Neuronal stem cell (in vitro differentiated cells): Measurements from ENCODE around the gene CX3CL1.
A peak's percentile ranks its signal among the peaks of the same experiment; 100 is the strongest.

Experiments
- DNase-seq: peaks from one replicate; pipeline ENCODE4 v3.0.0-alpha.2; 2013; ENCODE audit warnings: low spot score
- H2AFZ ChIP-seq: one replicate; pipeline ENCODE4 v1.6.1; 2013; ENCODE audit warnings: mild to moderate bottlenecking, low read length, inconsistent platforms
- H2AK5ac ChIP-seq: 2 replicates; pipeline ENCODE4 v1.6.1; 2013; ENCODE audit warnings: low read depth, mild to moderate bottlenecking, inconsistent platforms, low read length, moderate library complexity, mixed read lengths
- H2BK120ac ChIP-seq: 2 replicates; pipeline ENCODE4 v1.6.1; 2013; ENCODE audit warnings: low read depth, mild to moderate bottlenecking, inconsistent platforms, low read length, moderate library complexity, mixed read lengths
- H2BK12ac ChIP-seq: one replicate; pipeline ENCODE4 v1.6.1; 2013; ENCODE audit warnings: low read length, inconsistent platforms
- H2BK15ac ChIP-seq: 2 replicates; pipeline ENCODE4 v1.6.1; 2013; ENCODE audit warnings: mild to moderate bottlenecking, low read length, inconsistent platforms, mixed read lengths
- H2BK5ac ChIP-seq: one replicate; pipeline ENCODE4 v1.6.1; 2013; ENCODE audit warnings: inconsistent platforms, mild to moderate bottlenecking, low read length, moderate library complexity
- H3K14ac ChIP-seq: one replicate; pipeline ENCODE4 v1.6.1; 2013; ENCODE audit warnings: low read length, inconsistent platforms
- H3K18ac ChIP-seq: 2 replicates; pipeline ENCODE4 v1.6.1; 2013; ENCODE audit warnings: low read length, inconsistent platforms
- H3K23ac ChIP-seq: 2 replicates; pipeline ENCODE4 v1.6.1; 2013; ENCODE audit warnings: low read depth, mild to moderate bottlenecking, mixed read lengths, low read length, inconsistent platforms; ENCODE audit not compliant: poor library complexity
- H3K27ac ChIP-seq: replicated peaks from 3 replicates; pipeline ENCODE4 v1.5.1; 2013; ENCODE audit warnings: low read length, inconsistent platforms
- H3K27me3 ChIP-seq, 3 experiments: 2 replicates each; pipeline ENCODE4 v1.6.1; 2013; ENCODE audit warnings: low read length in 3 of 3, mild to moderate bottlenecking in 2 of 3, inconsistent platforms in 1 of 3, low read depth in 1 of 3, mixed read lengths in 1 of 3, moderate library complexity in 1 of 3; ENCODE audit not compliant: control insufficient read depth in 3 of 3, insufficient read depth in 3 of 3
- H3K36me3 ChIP-seq, 2 donors: replicated peaks in 1 of 2; 2 replicates each; pipeline ENCODE4 v1.6.1; 2013; ENCODE audit warnings: low read length in 2 of 2; ENCODE audit not compliant: control insufficient read depth in 2 of 2, insufficient read depth in 2 of 2
- H3K4ac ChIP-seq: 2 replicates; pipeline ENCODE4 v1.6.1; 2013; ENCODE audit warnings: inconsistent platforms, mild to moderate bottlenecking, low read length, moderate library complexity
- H3K4me1 ChIP-seq, 2 donors: 1 replicate in 1 of 2; 2 replicates in 1 of 2; pipeline ENCODE4 v1.6.1; 2013; ENCODE audit warnings: low read length in 2 of 2, low read depth in 1 of 2; ENCODE audit not compliant: control insufficient read depth in 2 of 2, insufficient read depth in 1 of 2
- H3K4me2 ChIP-seq: one replicate; pipeline ENCODE4 v1.6.1; 2013; ENCODE audit warnings: mild to moderate bottlenecking, low read length, inconsistent platforms; ENCODE audit not compliant: insufficient read depth, poor library complexity, severe bottlenecking
- H3K4me3 ChIP-seq, 2 donors: 2 replicates each; pipeline ENCODE4 v1.5.1; 2013; ENCODE audit warnings: low read length in 2 of 2, mild to moderate bottlenecking in 2 of 2, inconsistent platforms in 1 of 2, moderate library complexity in 1 of 2
- H3K79me1 ChIP-seq: one replicate; pipeline ENCODE4 v1.6.1; 2013; ENCODE audit warnings: low read depth, mild to moderate bottlenecking, inconsistent platforms, low read length, moderate library complexity
- H3K9ac ChIP-seq: one replicate; pipeline ENCODE4 v1.6.1; 2013; ENCODE audit warnings: mild to moderate bottlenecking, low read depth, low read length, inconsistent platforms; ENCODE audit not compliant: poor library complexity
- H3K9me3 ChIP-seq, 2 donors: replicated peaks in 1 of 2; 2 replicates each; pipeline versions ENCODE3 to v1.6.1; 2013; ENCODE audit warnings: low read length in 2 of 2, mild to moderate bottlenecking in 2 of 2, inconsistent platforms in 1 of 2, low read depth in 1 of 2, mixed read lengths in 1 of 2, moderate library complexity in 1 of 2; ENCODE audit not compliant: control insufficient read depth in 2 of 2, insufficient read depth in 1 of 2
- H4K8ac ChIP-seq: one replicate; pipeline ENCODE4 v1.6.1; 2013; ENCODE audit warnings: low read depth, mild to moderate bottlenecking, inconsistent platforms, low read length, moderate library complexity
- H4K91ac ChIP-seq: one replicate; pipeline ENCODE4 v1.6.1; 2013; ENCODE audit warnings: low read length, low read depth, mild to moderate bottlenecking, inconsistent platforms; ENCODE audit not compliant: poor library complexity
- WGBS, 2 donors: extraction: QIAGEN DNeasy Blood & Tissue Kit; methylation state at CpG; one replicate each; pipeline ENCODE4 v1.1.7; 2013; ENCODE audit warnings: missing lambda C conversion rate in 2 of 2, mixed read lengths in 1 of 2; ENCODE audit not compliant: insufficient read length in 2 of 2, insufficient replicate concordance in 1 of 2; ENCODE audit errors: extremely low coverage in 2 of 2; 5-methylcytosine and 5-hydroxymethylcytosine counted together

CX3CL1 gene

DNA sequence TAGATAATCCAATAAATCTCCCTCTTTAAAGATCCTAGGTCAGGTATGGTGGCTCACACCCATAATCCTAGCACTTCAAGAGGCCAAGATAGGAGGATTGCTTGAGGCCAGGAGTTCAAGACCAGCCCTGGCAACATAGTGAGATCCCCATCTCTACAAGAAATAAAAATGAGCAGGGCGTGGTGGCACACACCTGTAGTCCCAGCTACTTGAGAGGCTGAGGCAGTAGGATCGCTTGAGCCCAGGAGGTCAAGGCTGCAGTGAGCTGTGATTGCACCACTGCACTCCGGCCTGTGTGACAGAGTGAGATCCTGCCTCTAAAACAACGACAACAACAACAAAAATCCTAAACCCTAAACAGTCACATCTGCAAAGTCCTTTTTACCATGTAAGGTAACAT is 15.7 kb upstream of the CX3CL1 start:
- H2AFZ ChIP-seq, result no peak overlapping the region
- DNase-seq, result no peak
- H3K23ac ChIP-seq, result no peak overlapping the region
- H3K4me3 ChIP-seq, result no peak overlapping the region
- H3K9ac ChIP-seq, result no peak overlapping the region
- H2BK5ac ChIP-seq, result no peak overlapping the region
- no peak overlapping the region for H2BK12ac ChIP-seq
- H3K36me3 ChIP-seq, result no peaks in the 10 kb centered on the region
- H3K27ac ChIP-seq, result no peak overlapping the region
- no peak overlapping the region for H2BK15ac ChIP-seq
- WGBS, 2 donors, result no CpG with 5 or more reads among the region's 4 CpGs
- H3K27me3 ChIP-seq, result peaks cover 0 to 18% (median 0%) of the 10 kb centered on the region in 3 experiments
- H4K8ac ChIP-seq, result no peak overlapping the region
- H3K4ac ChIP-seq, result no peak overlapping the region
- H3K4me1 ChIP-seq, result no peaks in the 10 kb centered on the region
- no peaks in the 10 kb centered on the region for H3K9me3 ChIP-seq
- H4K91ac ChIP-seq, result no peak overlapping the region
- H2AK5ac ChIP-seq, result no peak overlapping the region
- peaks cover 1% of the 10 kb centered on the region for H3K79me1 ChIP-seq
- no peak overlapping the region for H3K4me2 ChIP-seq
- no peak overlapping the region for H2BK120ac ChIP-seq
- no peak overlapping the region for H3K14ac ChIP-seq
- H3K18ac ChIP-seq, result no peak overlapping the region

DNA sequence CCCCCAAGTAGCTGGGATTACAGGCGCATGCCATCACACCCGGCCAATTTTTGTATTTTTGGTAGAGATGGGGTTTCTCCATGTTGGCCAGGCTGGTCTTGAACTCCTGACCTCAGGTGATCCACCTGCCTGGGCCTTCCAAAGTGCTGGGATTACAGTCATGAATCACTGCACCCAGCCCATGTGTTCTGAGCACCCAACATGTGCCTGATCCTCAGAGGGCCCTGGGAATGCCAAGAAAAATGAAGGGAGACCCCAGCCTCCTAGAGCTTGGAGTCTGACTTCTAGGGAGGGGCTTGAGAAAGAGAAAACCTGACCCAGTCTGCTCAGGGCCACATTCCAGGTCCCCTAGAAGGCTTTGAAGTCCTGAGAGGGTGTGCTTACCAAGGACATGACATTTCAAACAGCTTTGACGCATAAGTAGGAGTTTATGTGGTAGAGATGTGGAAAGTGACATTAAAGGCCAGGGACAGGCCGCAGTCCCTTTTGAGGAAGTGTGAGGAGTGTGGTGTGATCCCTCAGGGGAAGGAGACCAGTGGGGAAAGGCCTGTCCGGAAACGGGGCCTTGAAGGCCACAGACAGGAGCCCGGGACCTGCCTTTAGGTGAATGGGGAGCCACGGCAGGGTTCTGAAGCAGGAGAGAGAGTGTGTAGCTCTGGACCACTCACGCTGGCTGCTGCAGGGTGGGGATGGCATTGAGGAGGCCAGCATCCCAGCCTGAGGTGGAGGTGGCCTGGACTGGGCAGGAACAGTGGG is 14.8 kb upstream of the CX3CL1 start:
- Histone ChIP-seq H3K14ac (no peak overlapping the region), H2BK12ac (no peak overlapping the region), H2AK5ac (no peak overlapping the region), H3K4me2 (no peak overlapping the region), H2BK5ac (no peak overlapping the region), H3K36me3 (no peaks in the 10 kb centered on the region), H3K4me1 (no peaks in the 10 kb centered on the region), H3K9me3 (no peaks in the 10 kb centered on the region), H2AFZ (no peak overlapping the region), H4K91ac (no peak overlapping the region), H3K9ac (no peak overlapping the region), H3K79me1 (peaks cover 1% of the 10 kb centered on the region), H3K27ac (no peak overlapping the region), H2BK15ac (no peak overlapping the region), H3K23ac (no peak overlapping the region), H3K4me3 (no peak overlapping the region), H2BK120ac (no peak overlapping the region), H3K27me3 (peaks cover 0 to 21% (median 0%) of the 10 kb centered on the region in 3 experiments), H3K18ac (peak overlapping the region; percentile 22), H4K8ac (no peak overlapping the region), H3K4ac (no peak overlapping the region)
- WGBS, 2 donors, result no CpG with 5 or more reads among the region's 9 CpGs
- no peak for DNase-seq

DNA sequence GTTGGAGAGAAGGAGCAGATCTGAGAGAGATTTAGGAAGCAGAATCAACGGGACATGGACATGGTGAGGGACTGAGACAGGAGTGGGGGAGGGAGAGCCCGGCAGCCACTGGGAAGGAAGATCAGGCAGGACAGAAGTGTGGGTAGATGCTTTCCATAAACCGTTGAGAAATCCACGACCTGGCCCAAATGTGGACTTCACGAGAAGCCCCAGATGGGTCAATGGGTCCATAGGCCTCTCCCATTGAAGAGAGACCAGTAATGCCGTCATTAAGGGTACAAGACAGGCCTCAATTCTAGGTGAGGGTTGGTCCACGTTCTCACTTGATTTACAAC is 14.2 kb upstream of the CX3CL1 start:
- Histone ChIP-seq H2BK5ac (no peak overlapping the region), H3K9ac (no peak overlapping the region), H3K79me1 (peaks cover 1% of the 10 kb centered on the region), H4K8ac (no peak overlapping the region), H3K4me2 (no peak overlapping the region), H2AFZ (no peak overlapping the region), H2BK120ac (no peak overlapping the region), H3K27me3 (peaks cover 0 to 21% (median 0%) of the 10 kb centered on the region in 3 experiments), H2BK15ac (no peak overlapping the region), H4K91ac (no peak overlapping the region), H3K27ac (no peak overlapping the region), H3K9me3 (no peaks in the 10 kb centered on the region), H3K23ac (no peak overlapping the region), H3K14ac (no peak overlapping the region), H3K4me1 (no peaks in the 10 kb centered on the region), H3K36me3 (no peaks in the 10 kb centered on the region), H2BK12ac (no peak overlapping the region), H3K18ac (peak overlapping the region; percentile 22), H3K4me3 (no peak overlapping the region), H2AK5ac (no peak overlapping the region), H3K4ac (no peak overlapping the region)
- DNase-seq, result no peak
- no CpG with 5 or more reads among the region's 7 CpGs for WGBS, 2 donors

DNA sequence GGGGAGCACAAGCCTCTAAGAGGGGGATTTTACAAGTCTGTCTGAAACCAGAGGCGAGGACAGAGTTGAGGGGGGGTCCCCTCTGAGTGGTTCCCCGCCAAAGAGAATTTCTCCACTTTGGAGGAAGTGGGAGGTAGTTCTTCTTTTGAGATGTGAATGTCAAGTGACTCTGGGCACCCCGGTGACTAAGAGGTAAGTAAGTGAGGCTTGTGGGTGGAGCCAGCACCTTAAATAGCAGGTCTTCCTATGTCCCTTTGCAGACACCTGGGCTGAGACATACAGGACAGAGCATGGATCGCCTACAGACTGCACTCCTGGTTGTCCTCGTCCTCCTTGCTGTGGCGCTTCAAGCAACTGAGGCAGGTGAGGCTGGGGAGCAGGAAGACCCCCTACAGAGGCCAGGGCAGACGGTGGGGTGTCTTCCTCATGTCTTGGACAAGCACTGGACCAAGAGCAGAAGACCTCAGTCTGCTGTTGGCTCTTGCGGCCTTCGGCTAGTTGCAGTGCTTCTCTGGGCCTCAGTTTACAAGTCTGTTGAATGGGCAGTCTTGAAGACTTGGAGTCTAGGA is 13.7 kb upstream of the CX3CL1 start, which contains the start of gene CCL22:
CCL22 (plus strand) TSS at position 257 of the 569 bp plus-strand sequence; CDS start at position 291, 34 bp downstream.
- no peak within 1 kb of the TSS for H3K23ac ChIP-seq
- no peak within 1 kb of the TSS for H3K27ac ChIP-seq
- H3K9ac ChIP-seq, result no peak within 1 kb of the TSS
- H3K4ac ChIP-seq, result no peak within 1 kb of the TSS
- H3K27me3 ChIP-seq, result peaks cover 0 to 22% (median 0%) of the 10 kb centered on the region in 3 experiments
- no peak within 1 kb of the TSS for H4K91ac ChIP-seq
- H3K4me2 ChIP-seq, result no peak within 1 kb of the TSS
- peak within 1 kb of the TSS; percentile 22 for H3K18ac ChIP-seq
- no peak within 1 kb of the TSS for H3K4me3 ChIP-seq
- H2BK120ac ChIP-seq, result no peak within 1 kb of the TSS
- no peak for DNase-seq
- H3K79me1 ChIP-seq, result peaks cover 1% of the 10 kb centered on the region
- H3K36me3 ChIP-seq, result no peaks in the 10 kb centered on the region
- no peak within 1 kb of the TSS for H3K14ac ChIP-seq
- H4K8ac ChIP-seq, result no peak within 1 kb of the TSS
- no peak within 1 kb of the TSS for H2AFZ ChIP-seq
- no peaks in the 10 kb centered on the region for H3K9me3 ChIP-seq
- H2BK12ac ChIP-seq, result no peak within 1 kb of the TSS
- no CpG with 5 or more reads among the region's 9 CpGs for WGBS, 2 donors
- H2AK5ac ChIP-seq, result no peak within 1 kb of the TSS
- peak within 1 kb of the TSS; percentile 7 for H2BK15ac ChIP-seq
- H3K4me1 ChIP-seq, result no peaks in the 10 kb centered on the region
- no peak within 1 kb of the TSS for H2BK5ac ChIP-seq
